Activated gamma-delta T cell treated with Interleukin-2 at 50 U/mL for 16 hours (primary cell): Measurements from ENCODE around the gene SGCA.

Source experiments
- DNase-seq: peaks from one replicate; pipeline ENCODE4 v3.0.0-alpha.2; 2020

Gene SGCA

GRCh38 chr17:50165867-50166517, at the start of gene SGCA:
Gene SGCA (plus strand): TSS chr17:50166005. CDS start chr17:50166041, 36 bp downstream.
- DNase-seq: no peak

GRCh38 chr17:50117202-50118051, 48.4 kb upstream of the SGCA start:
- DNase-seq: peak; percentile 52

DNA sequence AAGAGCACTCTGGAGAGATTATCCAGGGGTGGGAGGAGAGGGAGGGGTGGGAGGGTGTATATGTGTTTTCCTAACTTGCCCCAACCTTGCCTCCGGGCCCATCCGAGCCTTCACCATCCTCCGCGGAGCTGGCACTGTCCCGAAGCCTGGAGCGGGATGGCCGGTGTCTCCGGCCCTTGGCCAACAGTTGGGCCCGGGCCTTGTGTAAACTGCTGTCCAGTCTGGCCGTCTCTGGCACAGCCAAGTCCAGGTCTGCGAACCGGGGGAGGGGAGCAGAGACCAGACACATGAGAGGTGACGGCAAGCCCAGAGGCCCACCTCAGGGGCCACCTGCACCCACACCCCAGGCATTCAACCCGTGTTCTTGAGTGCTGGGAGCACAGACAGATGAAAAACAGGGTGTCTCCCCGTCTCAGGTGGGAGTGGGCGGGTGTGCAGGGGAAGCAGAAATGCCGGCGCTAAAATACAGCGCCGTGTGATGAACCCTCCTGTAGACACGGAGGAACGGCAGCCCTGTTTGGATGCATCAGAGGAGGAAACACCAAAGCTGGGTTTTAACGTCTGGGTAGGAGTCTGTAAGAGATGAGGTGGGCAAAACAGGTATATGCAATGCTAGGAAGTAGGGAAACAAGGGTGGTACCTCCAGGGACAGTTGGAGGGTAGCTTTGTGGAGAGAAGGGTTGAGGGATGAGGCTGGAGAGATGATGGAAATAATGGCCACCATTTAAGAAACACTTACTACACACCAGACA, 47.6 kb upstream of the SGCA start:
- no peak for DNase-seq

- no peak for DNase-seq
Measured at GRCh38 chr17:50118828-50119218, 47.0 kb upstream of the SGCA start.

- DNase-seq: no peak
Measured at GRCh38 chr17:50120475-50121253, 45.1 kb upstream of the SGCA start.

- DNase-seq: no peak
Measured at GRCh38 chr17:50122945-50123344, 42.9 kb upstream of the SGCA start.

DNA sequence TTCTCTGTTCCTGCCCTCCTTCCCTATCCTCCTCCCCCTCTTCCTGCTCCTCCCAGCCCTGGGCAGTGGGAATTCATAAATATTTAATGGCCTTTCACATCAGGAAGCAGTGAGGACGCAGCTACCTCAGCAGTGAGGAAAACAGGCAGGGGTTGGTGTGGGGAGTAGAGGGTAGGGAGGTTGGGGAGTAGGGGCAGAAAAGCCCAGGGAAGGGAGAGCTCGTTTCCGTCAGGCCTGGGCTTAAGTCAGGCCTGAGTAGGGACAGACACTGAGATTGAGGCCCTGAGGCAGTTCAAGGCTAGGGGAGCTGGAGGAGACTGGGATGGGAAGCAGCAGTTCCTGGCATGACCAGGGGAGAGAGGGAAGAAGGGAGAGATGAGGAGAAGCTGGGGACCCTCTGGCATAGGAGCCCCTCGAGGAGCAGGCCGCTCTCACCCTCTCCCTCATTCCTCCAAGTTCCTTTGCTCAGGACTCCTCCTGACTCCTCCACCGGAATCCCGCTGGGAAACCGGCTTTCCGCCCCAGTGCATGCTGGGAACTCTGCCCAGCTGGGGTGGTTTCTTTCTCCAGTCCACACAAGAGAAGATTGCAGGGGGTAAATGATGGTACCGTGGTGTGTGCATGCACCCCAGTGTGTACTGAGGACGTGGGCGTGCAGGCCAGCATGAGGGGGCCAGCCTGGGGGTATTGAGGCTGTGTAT, 42.0 kb upstream of the SGCA start:
- DNase-seq: no peak

DNA sequence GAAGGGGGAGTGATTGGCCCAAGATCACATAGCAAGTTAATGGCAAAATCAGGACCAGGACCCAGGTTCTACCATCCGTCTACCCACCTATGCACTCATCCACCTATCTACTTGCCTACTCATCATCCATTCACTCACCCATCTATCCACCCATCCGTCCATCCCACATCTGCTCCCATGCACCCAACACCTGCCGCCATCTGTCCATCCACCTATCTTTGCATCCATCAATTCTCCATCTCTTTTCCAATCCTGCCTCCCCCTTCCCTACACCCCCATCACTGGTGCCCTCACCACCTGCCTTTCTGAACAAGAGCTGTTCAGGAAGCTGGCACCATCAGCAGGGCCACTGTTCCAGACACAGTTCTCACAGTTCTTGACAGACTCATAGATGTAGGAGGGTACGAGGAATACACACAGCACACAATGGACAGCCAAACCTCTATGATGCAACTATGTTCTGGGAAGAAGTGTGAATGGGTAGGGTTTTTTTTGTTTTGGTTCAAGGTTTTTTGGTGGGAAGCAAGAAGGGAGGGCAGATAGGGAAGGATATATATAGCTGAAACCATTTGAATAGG, 40.3 kb upstream of the SGCA start:
- no peak for DNase-seq

DNA sequence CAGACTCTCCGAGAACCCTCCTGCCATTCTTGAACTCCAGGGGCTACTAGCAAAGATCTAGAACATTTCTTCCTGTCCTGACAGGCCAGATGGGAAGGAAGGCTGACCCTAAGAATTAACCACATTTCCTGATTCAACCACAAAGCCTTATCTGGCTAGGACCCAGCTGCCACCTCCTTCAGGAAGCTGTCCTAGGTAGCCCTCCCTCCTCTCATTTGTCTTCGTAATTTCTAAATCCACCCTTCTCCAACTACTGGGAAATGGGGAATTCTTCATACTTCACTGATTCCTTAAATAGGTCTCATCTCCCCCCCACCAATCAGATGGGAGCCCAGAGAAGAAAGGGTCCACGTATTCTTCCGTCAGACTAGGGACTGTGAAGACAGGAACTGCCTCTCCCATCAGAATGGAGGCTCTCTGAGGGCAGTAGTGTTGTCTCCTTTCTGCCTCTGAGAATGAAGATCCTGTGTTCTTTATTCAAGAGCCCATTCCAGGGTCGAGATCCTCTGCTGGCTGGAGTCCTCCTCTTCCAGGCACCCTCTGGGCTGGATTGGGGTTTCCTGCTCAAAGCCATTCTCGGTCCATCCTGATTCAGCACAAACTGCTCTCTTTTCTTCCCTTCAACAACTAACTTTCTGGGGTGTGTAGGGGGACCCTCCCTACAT, 38.0 kb upstream of the SGCA start:
- DNase-seq: no peak

- DNase-seq: no peak
Measured at GRCh38 chr17:50128441-50129352, 37.1 kb upstream of the SGCA start.

- DNase-seq: no peak
Measured at GRCh38 chr17:50129353-50129727, 36.5 kb upstream of the SGCA start.

GRCh38 chr17:50129728-50130558, 35.9 kb upstream of the SGCA start, which contains the start of gene SAMD14:
Gene SAMD14 (minus strand): TSS chr17:50130160. CDS start chr17:50124959, 5,201 bp downstream.
- peak; percentile 46 for DNase-seq

- no peak for DNase-seq
Measured at GRCh38 chr17:50130559-50131305, 35.1 kb upstream of the SGCA start.

DNA sequence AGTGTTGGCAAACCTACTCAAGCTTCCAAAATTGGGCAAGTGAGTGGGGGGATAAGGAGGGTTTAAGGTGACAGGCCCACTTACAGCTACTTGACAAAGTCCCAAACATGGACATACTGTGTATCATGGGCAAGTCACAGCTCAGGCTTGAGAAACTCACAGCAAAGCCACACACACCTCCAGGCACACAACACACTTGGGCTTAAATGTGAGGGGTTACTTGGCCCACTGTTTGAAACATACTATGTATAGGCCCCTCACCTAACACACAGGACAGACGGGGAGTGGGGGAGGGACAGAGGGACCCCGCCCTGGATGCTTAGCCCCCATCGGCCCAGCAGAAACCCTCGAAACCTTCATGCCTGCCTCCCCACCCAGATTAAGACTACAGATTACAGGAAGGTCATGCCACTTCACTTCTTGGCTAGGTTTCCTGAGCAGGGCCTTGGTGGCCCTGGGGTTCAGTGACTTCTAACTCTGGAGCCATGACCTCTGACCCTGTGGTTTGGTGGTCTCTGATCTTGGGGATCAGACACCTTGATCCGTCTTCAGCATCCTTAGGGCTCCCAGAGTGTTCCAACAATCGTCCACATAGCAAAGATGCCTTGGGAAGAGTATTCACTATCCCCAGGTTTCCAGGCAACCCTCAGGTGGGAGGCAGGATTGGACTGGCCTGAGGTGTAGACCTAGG, 33.6 kb upstream of the SGCA start:
- no peak for DNase-seq

DNA sequence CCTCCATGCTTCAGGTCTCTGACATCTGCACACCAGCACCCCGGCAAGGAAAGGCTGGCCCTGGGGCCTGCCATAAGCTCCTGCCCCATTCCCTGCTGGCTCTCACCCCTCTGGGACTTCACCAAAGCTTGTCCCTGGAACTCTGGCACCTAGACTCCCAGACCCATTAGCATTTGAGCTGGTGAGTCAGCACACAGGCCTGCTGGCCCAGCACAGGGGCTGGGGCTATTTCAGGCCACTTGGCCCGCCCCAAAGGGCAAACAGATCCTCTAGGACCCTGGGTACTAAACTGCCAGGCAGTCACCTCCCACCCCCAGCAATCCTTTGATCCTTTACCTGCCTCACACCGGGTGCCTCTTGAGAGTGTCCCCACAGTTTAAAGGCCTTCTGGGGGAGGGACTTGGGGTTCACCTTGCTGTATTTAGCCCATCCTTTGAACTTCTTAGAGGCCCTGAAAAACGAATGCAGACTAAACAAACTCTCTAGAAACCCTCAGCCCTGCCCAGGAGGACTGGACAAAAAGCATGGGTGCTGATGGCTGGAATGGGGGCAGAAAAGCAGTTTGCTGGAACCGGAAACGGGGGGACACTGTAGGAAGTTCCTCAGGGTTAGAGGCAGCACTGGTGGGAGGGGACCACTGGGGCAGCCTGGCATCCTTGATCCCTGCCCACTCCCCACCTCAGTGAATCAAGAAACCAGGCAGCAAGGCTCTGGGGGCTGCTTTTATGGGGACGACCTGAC, 32.6 kb upstream of the SGCA start:
- DNase-seq: no peak

DNA sequence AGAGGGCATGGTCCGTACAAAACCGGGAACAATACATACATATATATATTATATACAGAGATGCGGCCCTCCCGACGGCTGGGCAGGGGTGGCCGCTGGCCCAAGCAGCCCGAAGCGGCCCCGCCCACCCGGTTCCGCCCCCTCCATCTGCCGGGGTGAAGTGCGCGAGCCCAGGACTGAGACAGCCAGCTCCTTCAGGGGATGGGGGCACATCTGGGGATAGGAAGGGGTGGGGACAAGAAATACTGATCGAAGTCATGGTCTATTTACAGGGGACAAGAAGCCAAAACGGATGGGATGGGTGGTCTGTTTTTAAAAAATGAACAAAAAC, 32.1 kb upstream of the SGCA start:
- no peak for DNase-seq
